WTC11 (cell line): ENCODE results near the gene ADK.
"Not testable (repeated sequence)": the region's sequence is repeated elsewhere in the genome, so short reads cannot be mapped to it uniquely, and the experiment has no call there.

Experiments used
- CTCF ChIP-seq: fragments of 200-600 bp; IDR thresholded peaks from 2 replicates; pipeline ENCODE4 v1.8.0; 2022; ENCODE audit warnings: antibody characterized with exemption
- SP1 ChIP-seq: sonication (generic); formaldehyde crosslinking; conservative IDR thresholded peaks from 2 replicates; pipeline ENCODE4 v1.8.1; 2022; ENCODE audit warnings: missing genetic modification reagents

GRCh38 chr10:74568896-74569295, 417.9 kb downstream of the ADK start:
- TF ChIP-seq CTCF; SP1 (CRISPR knock-in tag): not testable (repeated sequence)
